Hematopoietic multipotent progenitor cell treated with erythropoietin and hydrocortisone succinate and interleukin-3 and kit ligand, for 17 days (in vitro differentiated cells): Measurements from ENCODE around the gene CLDN7.
"Not testable (repeated sequence)": the region's sequence is repeated elsewhere in the genome, so short reads cannot be mapped to it uniquely, and the experiment has no call there.

Experiments used
- DNase-seq: peaks from one replicate; pipeline ENCODE4 v3.0.0-alpha.2; 2015; ENCODE audit warnings: low spot score

CLDN7 gene

DNA sequence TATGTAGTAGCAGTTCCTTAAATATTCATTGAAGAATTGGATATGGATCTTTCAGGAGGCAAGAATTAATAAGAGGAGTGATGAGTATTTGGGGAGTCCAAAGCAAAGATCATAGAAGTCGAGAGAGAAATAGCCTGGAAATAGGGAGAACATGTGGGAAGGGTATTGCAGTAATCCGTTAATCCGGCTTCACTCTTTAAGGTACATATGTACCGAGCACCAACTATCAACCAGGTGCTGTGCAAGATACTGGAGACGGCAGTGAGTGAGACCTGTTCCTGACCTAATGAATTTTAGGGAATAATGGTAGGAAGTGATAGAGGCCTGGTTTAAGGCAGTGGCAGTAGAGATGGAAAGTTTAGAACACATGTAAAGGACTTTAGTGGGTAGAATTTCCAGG lies 9.2 kb downstream of the CLDN7 start:
- no peak for DNase-seq

DNA sequence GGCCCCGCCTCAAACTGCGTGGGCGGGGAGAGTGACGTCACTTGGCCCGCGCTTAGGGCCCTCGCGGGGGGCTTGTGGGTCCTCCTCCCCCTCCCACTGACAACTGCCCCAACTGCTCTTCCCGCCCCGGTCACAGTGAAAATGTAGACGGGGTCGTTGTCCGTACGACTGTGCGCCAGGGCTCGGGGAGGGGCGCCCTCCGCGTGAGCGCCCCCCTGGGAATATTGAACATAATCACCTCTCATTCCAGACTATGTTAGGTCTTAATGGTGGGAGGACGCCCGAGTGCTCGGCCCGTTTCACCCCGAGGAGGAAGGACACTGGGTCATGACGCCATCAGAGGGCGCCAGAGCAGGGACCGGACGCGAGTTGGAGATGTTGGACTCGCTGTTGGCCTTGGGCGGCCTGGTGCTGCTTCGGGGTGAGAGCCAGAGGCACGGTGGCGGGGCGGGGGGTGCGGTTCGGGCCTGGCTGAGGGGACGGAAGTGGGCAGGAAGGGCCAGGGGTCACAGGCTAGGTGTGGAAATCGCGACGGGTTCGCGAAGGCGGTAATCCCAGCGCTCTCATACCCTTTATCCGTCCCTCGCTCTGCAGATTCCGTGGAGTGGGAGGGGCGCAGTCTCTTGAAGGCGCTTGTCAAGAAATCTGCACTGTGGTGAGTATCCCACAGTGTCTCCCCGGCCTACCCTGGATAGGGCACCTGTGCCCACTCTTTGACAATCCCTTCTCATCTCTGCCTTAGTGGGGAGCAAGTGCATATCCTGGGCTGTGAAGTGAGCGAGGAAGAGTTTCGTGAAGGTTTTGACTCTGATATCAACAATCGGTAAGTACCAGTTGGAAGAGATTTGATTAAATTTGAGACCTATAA lies 9.9 kb downstream of the CLDN7 start, which contains the start of gene ELP5:
Gene ELP5, plus strand, starts transcription at position 40 of the 868 bp plus-strand sequence. Its CDS starts 336 bp downstream, at position 376.
- DNase-seq: peak; percentile 95

DNA sequence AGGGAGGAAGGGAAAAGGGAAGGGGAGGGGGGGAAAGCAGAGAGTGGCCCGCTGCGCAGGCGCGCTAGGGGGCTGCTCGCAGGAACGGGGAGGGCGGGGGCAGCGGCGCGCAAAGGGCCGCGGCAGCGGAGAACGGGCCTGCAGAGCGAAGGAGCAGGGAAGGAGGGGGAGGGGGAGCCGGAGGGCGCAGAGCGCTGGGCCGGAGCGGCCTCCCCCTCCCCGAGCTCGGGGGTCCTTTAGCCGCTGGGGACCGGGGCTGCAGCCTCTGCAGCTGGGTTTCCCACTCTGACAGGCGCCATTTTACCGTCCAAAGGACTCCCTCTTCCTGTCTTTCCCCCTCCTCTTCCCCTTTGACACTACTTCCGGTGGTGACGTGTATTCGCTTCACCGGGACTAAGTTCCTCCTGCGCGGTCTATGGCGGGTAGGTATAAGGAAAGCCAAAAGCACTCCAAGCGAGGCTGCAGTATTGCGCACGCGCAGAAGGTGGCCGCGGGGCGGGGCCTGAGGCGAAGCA lies 10.6 kb downstream of the CLDN7 start, which contains the start of gene CTDNEP1:
Gene CTDNEP1, minus strand, starts transcription at position 74 of the 515 bp plus-strand sequence. CDS start 438 bp downstream, outside the sequence.
- peak; percentile 100 for DNase-seq

DNA sequence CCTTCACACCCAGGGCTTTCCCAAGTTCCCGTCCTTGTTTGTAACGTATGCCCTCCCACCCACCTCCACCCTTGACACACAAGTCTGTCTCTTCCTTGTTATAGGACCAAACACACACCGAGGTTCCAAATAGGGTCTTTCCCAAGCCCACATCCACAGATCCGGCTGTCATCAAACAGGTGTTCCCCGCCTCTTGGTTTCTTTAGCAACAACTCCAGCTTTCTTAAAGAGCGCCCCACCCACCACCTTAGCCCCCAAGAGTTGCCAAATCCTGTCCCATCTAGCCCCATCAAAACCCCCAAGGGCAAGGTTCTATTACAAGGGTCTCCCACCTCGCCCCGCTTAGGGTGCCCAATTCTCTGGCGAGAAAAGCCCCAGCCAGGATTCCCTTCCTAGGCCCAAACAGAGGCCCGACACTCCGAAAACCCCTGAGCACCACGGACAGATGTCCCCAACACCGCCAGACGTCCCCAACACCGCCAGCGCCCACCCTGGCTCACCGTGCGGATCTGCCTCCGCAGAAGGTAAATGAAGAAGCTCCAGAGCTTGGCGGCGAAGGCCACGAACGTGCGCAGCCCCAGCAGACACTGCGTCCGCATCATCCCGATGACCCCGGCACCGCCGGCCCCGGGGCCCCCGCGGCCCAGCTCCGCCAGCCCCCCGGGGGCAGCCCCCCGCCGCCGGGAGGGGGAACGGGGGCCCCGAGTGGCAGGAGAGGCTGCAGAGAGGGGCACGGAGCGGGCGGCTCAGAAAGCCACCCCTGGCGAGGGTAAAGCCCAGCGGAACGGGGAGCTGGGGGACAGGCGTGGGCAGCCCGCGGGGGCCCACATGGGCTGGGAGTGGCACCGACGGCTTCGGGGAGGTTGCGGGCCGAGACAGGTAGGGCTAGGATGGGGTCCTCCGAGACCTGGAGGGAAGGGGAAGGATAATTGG lies 11.3 kb downstream of the CLDN7 start:
- DNase-seq: peak; percentile 52

DNA sequence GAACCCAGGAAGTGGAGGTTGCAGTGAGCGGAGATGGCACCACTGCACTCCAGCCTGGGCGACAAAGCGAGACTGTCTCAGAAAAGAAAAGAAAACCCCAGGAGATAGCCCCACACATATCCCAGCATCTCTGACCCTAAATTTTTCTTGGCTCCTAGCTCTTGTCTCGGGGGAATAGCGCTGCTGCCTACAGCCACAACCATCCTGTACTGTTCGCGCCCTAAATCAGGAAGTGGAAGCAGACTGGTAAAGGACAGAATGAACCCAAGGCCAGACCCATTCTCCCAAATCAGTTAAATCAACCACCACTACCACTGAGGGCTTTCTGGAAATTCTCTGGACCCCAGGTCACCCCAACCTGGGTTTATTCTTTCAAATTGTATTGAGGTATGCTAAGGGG lies 12.4 kb downstream of the CLDN7 start:
- no peak for DNase-seq

GRCh38 chr17:7249214-7249613 lies 13.1 kb downstream of the CLDN7 start:
- DNase-seq: no peak

DNA sequence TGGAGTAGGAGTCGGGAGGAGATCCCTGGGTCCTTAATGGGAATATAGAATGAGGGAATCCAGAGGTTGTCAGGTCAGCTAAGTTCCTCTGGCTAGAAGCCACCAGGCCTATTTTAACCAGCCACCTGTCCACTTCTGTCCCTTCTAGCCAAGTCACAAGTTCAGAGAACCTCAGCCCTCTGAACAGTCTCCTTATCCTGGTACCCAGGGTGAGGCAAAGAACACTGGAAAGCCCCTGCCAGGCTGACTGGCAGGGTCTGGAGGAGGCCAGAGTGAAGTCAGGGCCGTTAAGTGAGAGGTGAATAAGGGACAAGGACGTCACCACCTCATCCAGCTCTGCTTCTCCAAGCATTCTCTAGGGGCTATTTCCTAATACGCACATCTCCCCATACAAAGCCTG lies 13.5 kb downstream of the CLDN7 start:
- DNase-seq: no peak

DNA sequence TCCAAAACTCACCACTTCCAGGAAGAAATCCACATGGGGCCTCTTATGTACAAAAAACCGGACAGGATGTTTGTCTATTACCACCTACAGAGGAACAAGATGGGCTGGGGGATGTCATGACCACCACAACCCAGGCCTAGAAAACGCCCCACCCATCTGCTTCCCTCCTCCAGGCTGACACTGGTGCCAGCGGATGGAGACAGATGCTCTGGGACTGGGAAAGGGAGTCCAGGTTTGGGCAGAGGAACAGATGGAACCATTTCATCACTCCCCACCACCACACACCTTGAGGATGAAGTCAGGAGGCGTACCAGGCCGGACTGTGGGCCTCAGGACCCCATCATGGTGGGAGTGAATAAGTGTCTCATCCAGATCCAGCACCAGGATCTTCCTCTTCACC lies 15.5 kb downstream of the CLDN7 start:
- DNase-seq: no peak

DNA sequence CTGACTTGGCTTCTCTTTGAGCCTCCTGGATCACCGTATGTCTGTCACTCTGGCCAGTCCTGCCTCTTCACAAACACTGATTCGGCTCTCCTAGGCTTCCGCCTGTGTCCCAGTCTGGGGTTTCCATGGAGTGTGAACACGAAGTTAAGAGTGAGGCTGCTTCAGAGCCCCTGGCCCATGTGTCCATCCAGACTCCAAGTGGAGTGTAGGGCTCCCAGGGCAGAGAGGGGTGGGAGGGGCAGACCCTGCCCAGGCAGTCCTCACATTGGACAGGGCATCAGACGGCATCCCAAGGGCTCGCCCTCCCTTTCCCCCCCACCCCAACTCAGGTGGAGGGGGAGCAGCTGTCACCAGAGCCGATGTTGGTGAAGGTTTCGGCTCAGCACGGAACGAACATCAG lies 18.4 kb downstream of the CLDN7 start:
- not testable (repeated sequence) for DNase-seq

GRCh38 chr17:7243453-7243729 lies 18.9 kb downstream of the CLDN7 start:
- no peak for DNase-seq

DNA sequence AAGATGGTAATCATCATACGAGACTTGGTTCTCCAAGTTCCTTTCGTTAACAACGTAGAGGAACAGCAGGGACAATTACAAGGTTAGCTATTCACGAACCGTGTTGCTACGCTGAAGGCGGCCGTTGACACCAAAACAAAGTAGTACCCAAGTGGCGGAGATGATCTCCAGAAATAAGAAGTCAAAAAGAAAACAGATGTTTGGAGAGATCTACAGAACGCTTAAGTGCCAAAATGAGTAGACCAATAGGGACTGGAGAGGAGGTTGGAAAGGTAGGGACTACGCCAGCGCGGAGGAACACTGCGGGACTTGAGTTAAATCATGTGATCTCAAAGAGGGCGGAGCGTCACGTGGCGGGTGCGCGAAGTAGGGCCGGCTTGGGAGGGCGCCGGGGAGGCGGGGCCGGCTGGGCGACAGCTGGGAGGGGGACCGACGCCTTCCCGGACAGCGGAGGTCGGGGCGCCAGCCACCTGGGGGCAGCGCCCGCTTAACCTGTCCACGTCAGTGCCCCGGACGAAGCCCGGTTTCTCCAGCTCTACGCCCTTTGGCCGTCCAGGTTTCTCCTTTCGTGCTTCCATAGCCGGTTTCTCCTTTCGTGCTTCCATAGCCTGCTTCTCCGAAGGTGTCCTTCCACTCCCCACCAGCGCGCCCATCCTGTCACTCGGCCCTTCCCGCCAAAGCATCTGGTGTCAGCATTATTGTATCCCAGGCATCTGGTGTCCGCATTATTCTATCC lies 19.4 kb downstream of the CLDN7 start:
- peak; percentile 100 for DNase-seq

DNA sequence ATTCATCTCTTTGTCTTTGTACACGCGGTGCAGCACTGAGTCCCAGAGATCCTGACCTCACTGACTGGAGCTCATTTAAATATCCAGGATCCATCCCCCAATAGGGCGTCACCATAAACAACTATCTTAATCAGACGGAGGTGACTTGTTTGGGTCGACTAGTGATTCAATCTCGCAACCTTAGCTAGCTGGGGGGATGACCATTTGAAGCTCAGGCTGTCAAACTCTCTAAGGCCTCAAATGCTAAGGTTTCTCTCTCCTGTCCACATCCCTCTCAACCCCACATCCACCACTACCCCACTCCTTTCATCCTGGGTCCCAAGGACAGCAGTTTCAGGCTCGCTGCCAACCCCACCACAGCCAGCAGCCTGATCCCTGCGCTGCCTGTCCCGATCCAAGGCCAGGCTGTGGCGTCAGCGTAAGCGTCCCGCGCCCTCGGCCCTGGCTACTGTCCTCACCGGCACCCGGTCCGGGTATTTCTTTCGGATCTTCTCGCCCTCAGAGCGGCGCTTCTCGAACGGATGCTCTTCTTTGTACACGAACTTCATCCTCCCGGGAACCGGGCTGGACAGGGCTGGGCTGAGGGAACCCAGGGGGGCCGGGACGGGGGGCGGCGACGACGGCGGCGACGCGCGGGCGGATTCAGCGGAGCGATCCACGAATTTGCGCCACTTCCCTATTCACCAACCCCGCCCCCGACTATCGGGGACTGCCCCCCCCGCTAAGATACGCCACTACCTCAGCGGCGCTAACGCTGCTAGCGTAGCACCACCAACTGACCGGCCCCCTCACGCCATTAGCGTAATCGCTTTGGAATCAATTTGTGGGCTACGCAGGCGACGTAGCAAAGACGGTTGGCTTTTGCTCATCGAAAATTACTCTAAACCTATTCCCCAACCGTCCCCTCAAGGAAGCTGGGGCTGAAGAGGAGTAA lies 20.2 kb downstream of the CLDN7 start, which contains the start of gene GABARAP:
Gene GABARAP, minus strand, starts transcription at position 667 of the 934 bp plus-strand sequence. Its CDS starts 119 bp downstream, at position 548.
- DNase-seq: peak; percentile 97

DNA sequence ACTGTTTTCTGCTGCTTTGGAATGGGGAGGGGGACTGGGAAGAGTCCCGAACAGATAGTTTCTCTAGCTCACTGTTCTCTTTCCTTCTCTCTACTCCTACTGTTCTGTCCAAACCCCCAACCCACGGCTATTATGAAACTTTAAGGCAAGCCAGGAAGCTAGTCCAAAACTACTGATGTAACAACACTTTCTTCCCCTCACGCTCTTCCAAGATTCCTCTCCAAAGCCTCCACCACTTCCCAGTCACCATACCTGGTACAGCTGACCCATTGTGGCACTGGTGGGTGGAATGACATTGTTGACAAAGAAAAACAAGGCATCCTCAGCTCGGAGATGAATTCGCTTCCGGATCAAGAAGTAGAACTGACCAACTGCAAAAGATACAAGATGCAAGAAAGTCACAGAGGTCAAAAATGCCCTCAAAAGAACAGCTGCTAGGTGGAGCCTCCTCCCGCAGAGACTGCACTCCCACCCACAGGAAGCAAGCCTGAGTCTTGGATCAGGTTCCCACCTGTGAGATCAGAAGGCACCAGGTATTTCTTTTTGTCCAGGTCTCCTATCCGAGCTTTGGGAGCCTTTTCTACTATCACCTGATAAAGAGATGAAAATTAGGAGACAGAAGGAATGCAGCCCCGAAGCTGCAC lies 21.1 kb downstream of the CLDN7 start:
- DNase-seq: no peak

GRCh38 chr17:7240375-7240774 lies 21.9 kb downstream of the CLDN7 start:
- peak; percentile 41 for DNase-seq

DNA sequence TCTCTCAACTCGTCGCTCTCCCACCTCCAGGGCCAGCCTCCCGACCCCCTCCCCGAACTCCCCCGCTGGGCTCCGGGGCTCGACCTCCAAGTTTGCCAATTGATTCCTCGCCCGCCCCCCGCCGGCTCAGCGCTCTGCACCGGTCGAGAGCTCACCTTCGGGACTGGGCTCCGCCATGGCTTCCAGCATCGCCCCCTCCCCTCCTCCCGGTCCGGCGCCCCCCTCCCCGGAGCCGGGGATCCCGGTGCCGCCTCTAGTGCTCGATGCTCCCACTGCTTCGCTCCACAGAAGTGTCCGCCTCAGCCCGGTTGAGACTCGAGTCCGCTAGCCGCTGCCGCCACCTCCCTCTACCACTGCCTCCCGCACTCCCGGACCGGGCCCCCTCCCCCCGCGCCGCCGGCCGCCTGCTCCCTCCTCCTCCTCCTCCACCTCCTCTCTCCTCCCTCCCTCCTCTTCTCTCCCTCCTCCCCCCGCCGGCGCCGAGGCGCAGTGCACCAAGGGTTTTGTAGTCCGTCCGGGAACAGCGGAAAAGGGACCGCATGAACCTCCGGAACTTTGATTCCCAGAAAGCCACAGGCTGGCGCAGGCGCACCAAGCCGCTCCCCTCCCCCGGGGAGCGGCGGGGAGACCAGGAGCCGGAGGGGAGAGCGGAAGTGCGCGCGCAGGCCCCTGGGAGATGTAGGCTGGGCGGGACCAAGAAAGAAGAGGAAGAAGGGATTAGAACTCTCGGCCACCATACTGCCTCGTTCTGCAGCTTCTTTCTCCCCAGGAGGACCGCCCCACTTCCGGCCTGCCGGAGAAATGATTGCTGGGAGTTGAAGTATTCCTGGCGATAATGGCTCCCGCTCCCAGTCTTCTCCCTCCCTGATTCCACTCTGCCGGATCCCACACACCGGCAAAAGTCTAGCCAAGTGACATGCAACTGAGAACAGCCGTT lies 22.9 kb downstream of the CLDN7 start, which contains the start of gene PHF23:
Gene PHF23, minus strand, starts transcription at position 367 of the 937 bp plus-strand sequence. Its CDS starts 178 bp downstream, at position 189.
- DNase-seq: peak; percentile 100

DNA sequence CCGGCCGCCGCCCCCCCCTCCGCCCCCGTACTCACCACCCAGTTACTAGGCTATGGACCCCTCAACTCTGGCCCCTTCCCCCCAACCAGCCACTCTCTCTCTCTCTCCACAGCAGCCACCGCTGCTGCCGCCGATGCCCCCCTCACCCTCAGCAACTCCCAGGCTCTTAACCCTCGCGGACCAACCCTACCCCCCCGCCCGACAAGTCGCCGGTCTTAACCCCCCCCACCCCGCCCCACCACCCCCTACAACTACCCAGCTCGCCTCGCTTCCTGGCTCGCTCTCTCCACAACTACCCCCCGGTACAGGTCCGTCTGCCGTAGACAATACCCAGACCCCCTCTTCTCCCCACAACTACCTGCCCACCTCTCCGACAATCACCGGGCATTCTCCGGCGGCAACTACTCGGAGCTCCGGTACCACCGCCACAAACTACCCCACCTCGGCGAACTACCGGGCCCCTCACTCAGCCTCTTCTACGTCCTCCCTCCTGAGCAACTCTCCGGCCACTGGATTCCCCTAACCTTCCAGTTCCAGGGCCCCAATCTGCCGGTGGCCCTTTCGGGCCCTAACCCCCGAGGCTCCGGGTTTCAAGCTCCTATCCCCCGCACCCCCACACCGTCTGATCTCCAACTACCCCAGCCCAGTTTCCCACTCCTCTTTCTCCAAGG lies 23.7 kb downstream of the CLDN7 start:
- DNase-seq: peak; percentile 63

DNA sequence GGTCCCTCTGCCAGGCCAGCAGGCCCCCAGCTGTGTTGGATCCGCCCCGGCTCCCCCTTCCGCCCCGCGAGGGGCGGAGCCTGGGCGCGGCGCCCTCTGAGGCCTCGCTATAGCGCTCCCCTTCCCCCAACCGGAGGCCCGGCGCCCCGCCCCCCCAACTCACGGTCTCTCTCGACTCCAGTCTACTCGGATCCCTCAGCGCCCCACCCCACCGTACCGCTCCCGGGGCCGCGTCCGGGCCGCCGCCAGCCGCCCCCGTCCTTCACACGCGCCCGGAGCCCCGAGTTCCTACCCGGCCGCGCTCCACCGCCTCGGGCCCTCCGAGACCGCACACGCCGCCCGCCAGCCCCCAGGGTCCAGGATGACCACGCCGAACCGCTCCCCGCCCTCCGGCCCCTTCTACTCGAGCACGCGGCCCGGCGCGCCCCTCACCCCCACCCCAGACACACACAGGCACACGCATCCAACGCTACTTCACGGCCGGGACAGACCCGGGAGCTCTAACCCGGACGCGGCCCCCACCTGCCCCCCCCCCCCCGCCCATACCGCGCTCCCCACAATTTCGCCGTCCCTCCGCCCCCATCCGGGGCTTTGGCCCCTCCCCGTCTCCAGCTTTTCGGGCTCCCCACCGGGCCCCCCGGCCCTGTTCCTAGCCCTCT lies 24.4 kb downstream of the CLDN7 start:
- peak; percentile 90 for DNase-seq
